ENCODE results near the gene MGAT2. TPM values are rescaled to one million over a fixed set of nuclear protein-coding genes. Genes with fewer than 3 reads are reported as not detected.
"Not testable (repeated sequence)": the region's sequence is repeated elsewhere in the genome, so short reads cannot be mapped to it uniquely, and the experiment has no call there.

Gene MGAT2
- total and polyA plus RNA-seq, 9 donors = 15.9 to 45.1 (median 27.7) TPM

GRCh38 chr14:49617852-49618519 is 2.6 kb upstream of the MGAT2 start:
- intact Hi-C loops (cut with DNase I) = no loop called here
- Histone ChIP-seq H3K27me3 (no peaks in the 10 kb centered on the region), H3K9me3 (no peaks in the 10 kb centered on the region), H3K4me3 (no peak overlapping the region), H3K36me3 (no peaks in the 10 kb centered on the region), H3K27ac (no peak overlapping the region), H3K4me1 (ENCODE audit: insufficient read depth) (peaks cover 11% of the 10 kb centered on the region)
- TF ChIP-seq EP300 (IDR thresholded peaks at IDR 0.05) (no peak), POLR2A (IDR thresholded peaks at IDR 0.05) (no peak), CTCF (IDR thresholded peaks at IDR 0.05) (no peak)
- WGBS, 3 donors = 87 to 92% (median 91%) methylated on average over 6 of the region's 6 CpGs
- no peak for DNase-seq

GRCh38 chr14:49619273-49619672 is 1.3 kb upstream of the MGAT2 start:
- H3K9me3 ChIP-seq; H3K27me3 ChIP-seq; intact Hi-C loops (cut with DNase I); H3K36me3 ChIP-seq; DNase-seq: not testable (repeated sequence)
- 61 to 71% (median 64%) methylated on average over 19 of the region's 19 CpGs for WGBS, 3 donors
- H3K4me3 ChIP-seq = peak overlapping the region; percentile 87
- H3K27ac ChIP-seq = peak overlapping the region in 1 of 2 donors; percentile 90
- peaks cover 11% of the 10 kb centered on the region for H3K4me1 ChIP-seq (ENCODE audit: insufficient read depth)

GRCh38 chr14:49619730-49620129 is 869 bp upstream of the MGAT2 start:
- intact Hi-C loops (cut with DNase I) = no loop called here
- Histone ChIP-seq H3K4me1 (ENCODE audit: insufficient read depth) (peaks cover 11% of the 10 kb centered on the region), H3K36me3 (no peaks in the 10 kb centered on the region)

GRCh38 chr14:49621114-49621881 is 699 bp downstream of the MGAT2 start:
- peak; percentile 62 to 85 (median 68) for DNase-seq
- intact Hi-C loops (cut with DNase I) = no loop called here
- no peaks in the 10 kb centered on the region for H3K9me3 ChIP-seq
- H3K27ac ChIP-seq = peak overlapping the region; percentile 66 to 90
- no peaks in the 10 kb centered on the region for H3K36me3 ChIP-seq
- H3K4me1 ChIP-seq (ENCODE audit: insufficient read depth) = peaks cover 11% of the 10 kb centered on the region
- no peaks in the 10 kb centered on the region for H3K27me3 ChIP-seq
- peak overlapping the region; percentile 87 for H3K4me3 ChIP-seq
- TF ChIP-seq CTCF (IDR thresholded peaks at IDR 0.05) (no peak), POLR2A (IDR thresholded peaks at IDR 0.05) (no peak), EP300 (IDR thresholded peaks at IDR 0.05) (no peak)
- 2 to 5% (median 2%) methylated on average over 49 to 65 of the region's 65 CpGs for WGBS, 3 donors

More at GRCh38 chr14:49619730-49620129, 869 bp upstream of the MGAT2 start:
- no peak for TF ChIP-seq EP300 (IDR thresholded peaks at IDR 0.05)
- TF ChIP-seq POLR2A (IDR thresholded peaks at IDR 0.05) = no peak
- no peak for TF ChIP-seq CTCF (IDR thresholded peaks at IDR 0.05)
- DNase-seq = no peak
- Histone ChIP-seq H3K9me3 (no peaks in the 10 kb centered on the region), H3K27ac (peak overlapping the region in 1 of 2 donors; percentile 90), H3K27me3 (no peaks in the 10 kb centered on the region), H3K4me3 (peak overlapping the region; percentile 87)
- 1% methylated on average over 11 of the region's 11 CpGs for WGBS, 3 donors

Measured in ovary (tissue), 9 donors.